Bronchial epithelial cell (primary cell): Measurements from ENCODE around the gene HAUS2. TPM values are rescaled to one million over a fixed set of nuclear protein-coding genes. Genes with fewer than 3 reads are reported as not detected.
"Not testable (repeated sequence)": the region's sequence is repeated elsewhere in the genome, so short reads cannot be mapped to it uniquely, and the experiment has no call there.

Source experiments
- DNase-seq: peaks from one replicate; pipeline ENCODE4 v3.0.0-alpha.2; 2010; ENCODE audit warnings: low read depth
- FAIRE-seq: peaks from 2 replicates; lab custom pipeline; 2011; peaks lifted over from hg19 to GRCh38; lab: Jason Lieb, UNC
- H3K27me3 ChIP-seq: 2 replicates; pipeline ENCODE4 v1.5.1; 2011; ENCODE audit warnings: low read length; ENCODE audit not compliant: control insufficient read depth, insufficient read depth
- H3K36me3 ChIP-seq: 2 replicates; pipeline ENCODE4 v1.5.1; 2011; ENCODE audit warnings: low read length; ENCODE audit not compliant: control insufficient read depth, insufficient read depth
- H3K4me3 ChIP-seq: 2 replicates; pipeline ENCODE4 v1.5.1; 2011; ENCODE audit warnings: mild to moderate bottlenecking, low read depth, low read length, control low read depth
- total RNA-seq: library from RNA; depleted of rRNA; stranded (reverse); fragments of >200 nt; gene quantifications from 2 replicates; pipeline ENCODE4 v1.2.1, GENCODE V29; 2014
- TF ChIP-seq, protein P1 (sequence below): IDR thresholded peaks from 2 replicates; pipeline ENCODE4 v1.5.1; 2011; ENCODE audit warnings: mild to moderate bottlenecking, moderate library complexity, low read length, control low read depth, inconsistent platforms; ENCODE audit not compliant: insufficient read depth, severe bottlenecking

Gene HAUS2
- total RNA-seq, 1 donor from 2014 or later = 28.2 TPM

- TF ChIP-seq, protein P1, sequence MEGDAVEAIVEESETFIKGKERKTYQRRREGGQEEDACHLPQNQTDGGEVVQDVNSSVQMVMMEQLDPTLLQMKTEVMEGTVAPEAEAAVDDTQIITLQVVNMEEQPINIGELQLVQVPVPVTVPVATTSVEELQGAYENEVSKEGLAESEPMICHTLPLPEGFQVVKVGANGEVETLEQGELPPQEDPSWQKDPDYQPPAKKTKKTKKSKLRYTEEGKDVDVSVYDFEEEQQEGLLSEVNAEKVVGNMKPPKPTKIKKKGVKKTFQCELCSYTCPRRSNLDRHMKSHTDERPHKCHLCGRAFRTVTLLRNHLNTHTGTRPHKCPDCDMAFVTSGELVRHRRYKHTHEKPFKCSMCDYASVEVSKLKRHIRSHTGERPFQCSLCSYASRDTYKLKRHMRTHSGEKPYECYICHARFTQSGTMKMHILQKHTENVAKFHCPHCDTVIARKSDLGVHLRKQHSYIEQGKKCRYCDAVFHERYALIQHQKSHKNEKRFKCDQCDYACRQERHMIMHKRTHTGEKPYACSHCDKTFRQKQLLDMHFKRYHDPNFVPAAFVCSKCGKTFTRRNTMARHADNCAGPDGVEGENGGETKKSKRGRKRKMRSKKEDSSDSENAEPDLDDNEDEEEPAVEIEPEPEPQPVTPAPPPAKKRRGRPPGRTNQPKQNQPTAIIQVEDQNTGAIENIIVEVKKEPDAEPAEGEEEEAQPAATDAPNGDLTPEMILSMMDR = no peak
- H3K4me3 ChIP-seq = no peak overlapping the region
- FAIRE-seq (no peak), DNase-seq (no peak)
- H3K27me3 ChIP-seq = no peaks in the 10 kb centered on the region
- peaks cover 5% of the 10 kb centered on the region for H3K36me3 ChIP-seq
Observed at GRCh38 chr15:42549741-42550392, 1.2 kb downstream of the HAUS2 start.

DNA sequence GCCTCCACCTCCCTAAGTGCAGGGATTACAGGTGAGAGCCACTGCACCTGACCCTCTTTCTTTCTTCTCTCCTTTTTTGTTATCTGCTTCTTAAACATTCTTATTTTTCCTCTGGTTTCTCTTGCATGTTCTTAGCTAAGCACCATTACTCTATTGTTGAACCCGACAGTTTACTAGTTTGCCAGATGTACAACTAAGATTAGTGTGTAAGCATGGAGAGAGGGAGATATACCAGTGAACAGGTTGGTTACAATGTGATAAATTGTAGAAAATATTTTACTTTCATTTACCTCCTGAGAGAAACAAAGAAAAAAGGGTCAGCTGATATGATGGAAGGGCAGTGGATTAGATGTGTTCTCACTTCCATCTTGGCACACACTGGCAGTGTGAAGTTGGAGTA lies 4.9 kb downstream of the HAUS2 start:
- TF ChIP-seq, protein P1 = no peak
- no peaks in the 10 kb centered on the region for H3K27me3 ChIP-seq
- no peaks in the 10 kb centered on the region for H3K36me3 ChIP-seq
- FAIRE-seq (no peak), DNase-seq (no peak)
- no peak overlapping the region for H3K4me3 ChIP-seq

GRCh38 chr15:42556550-42557207 lies 8.0 kb downstream of the HAUS2 start:
- FAIRE-seq, DNase-seq, H3K27me3 ChIP-seq, H3K4me3 ChIP-seq, H3K36me3 ChIP-seq: not testable (repeated sequence)

GRCh38 chr15:42558739-42559138 lies 10.1 kb downstream of the HAUS2 start:
- TF ChIP-seq, protein P1 = no peak
- Histone ChIP-seq H3K4me3 (no peak overlapping the region), H3K27me3 (no peaks in the 10 kb centered on the region), H3K36me3 (peaks cover 5% of the 10 kb centered on the region)
- DNase-seq (no peak), FAIRE-seq (no peak)

DNA sequence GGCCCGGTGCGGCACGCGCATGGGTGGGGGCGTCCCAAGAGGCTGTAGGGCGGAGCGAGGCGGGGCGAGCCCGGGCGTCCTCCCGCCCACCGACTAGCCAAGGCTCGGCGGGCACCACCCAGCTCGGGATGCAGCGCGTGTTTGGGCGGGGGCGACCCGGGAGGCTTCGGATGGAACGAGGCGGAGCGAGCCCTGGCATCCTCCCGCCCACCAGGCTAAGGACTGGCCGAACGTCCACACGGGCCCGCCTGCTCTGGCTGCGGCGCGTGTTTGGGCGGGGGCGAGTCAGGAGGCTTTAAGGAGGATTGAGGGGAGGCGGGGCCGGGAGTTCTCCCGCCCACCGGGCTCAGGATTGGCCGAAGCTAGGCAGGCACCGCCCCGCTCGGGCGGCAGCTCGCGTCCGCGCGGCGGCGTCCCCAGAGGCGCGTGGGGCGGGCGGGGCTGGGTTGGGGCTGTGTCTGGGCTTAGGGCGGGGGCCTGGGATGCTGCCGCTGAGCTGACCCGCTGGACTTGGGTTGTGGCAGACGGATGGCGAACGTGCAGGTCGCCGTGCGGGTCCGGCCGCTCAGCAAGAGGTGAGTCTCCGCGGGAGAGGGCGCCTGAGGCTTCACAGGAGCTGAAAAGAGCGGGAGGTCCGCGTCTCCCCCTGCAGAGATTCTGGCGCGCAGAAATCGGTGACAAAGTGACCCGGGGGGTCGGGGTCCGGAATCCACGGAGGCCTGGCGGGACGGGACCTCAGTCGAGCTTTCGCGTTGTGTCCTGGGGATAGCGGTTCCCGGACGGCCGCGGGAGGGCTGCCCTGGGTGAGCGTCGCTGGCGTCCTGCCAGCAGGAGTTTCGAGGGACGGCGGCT lies 26.8 kb downstream of the HAUS2 start, which contains the start of gene STARD9:
Gene STARD9, plus strand, starts transcription at position 419 of the 852 bp plus-strand sequence. Its CDS starts 110 bp downstream, at position 529.
- peak within 1 kb of the TSS; percentile 63 for H3K4me3 ChIP-seq
- DNase-seq = peak; percentile 92
- H3K36me3 ChIP-seq = no peaks in the 10 kb centered on the region
- H3K27me3 ChIP-seq = peaks cover 1% of the 10 kb centered on the region
- TF ChIP-seq, protein P1 = no peak
- no peak for FAIRE-seq
